ENCODE measurements around the gene RAB3D. TPM values are rescaled to one million over a fixed set of nuclear protein-coding genes. Genes with fewer than 3 reads are reported as not detected.

RAB3D gene
- total RNA-seq, 1 donor from 2014 or later: 76.0 TPM

DNA sequence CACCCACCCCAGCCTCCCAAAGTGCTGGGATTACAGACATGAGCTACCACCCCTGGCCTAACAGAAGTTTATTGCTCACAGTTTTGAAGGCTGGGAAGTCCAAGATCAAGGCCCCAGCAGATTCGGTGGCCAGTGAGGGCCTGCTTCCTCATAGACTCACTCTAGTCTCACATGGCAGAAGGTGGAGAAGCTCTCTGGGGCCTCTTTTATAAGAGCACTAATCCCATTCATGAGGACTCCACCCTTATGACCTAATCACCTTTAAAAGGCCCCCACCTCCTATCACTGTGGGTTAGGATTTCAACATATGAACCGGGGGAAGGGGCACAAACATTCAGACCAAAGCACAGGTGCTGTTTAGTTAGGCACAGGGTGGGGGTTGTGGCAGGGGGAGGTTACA lies 28.1 kb upstream of the RAB3D start:
- TF ChIP-seq CTCF (IDR thresholded peaks at IDR 0.05; ENCODE audit: unreplicated experiment): no peak
- Mint-ChIP-seq H3K9me3 (ENCODE audit: unreplicated experiment) (no peaks in the 10 kb centered on the region), H3K4me1 (ENCODE audit: unreplicated experiment) (no peaks in the 10 kb centered on the region), H3K4me3 (ENCODE audit: unreplicated experiment) (no peak overlapping the region), H3K36me3 (ENCODE audit: low read depth, unreplicated experiment) (peaks cover 4% of the 10 kb centered on the region), H3K27ac (ENCODE audit: unreplicated experiment) (no peak overlapping the region), H3K27me3 (ENCODE audit: unreplicated experiment) (peaks cover 7% of the 10 kb centered on the region)
- no peak for DNase-seq (ENCODE audit: low spot score)

GRCh38 chr19:11365557-11366117 lies 26.2 kb upstream of the RAB3D start:
- H3K27me3 Mint-ChIP-seq (ENCODE audit: unreplicated experiment): peaks cover under 1% of the 10 kb centered on the region
- H3K27ac Mint-ChIP-seq (ENCODE audit: unreplicated experiment): no peak overlapping the region

DNA sequence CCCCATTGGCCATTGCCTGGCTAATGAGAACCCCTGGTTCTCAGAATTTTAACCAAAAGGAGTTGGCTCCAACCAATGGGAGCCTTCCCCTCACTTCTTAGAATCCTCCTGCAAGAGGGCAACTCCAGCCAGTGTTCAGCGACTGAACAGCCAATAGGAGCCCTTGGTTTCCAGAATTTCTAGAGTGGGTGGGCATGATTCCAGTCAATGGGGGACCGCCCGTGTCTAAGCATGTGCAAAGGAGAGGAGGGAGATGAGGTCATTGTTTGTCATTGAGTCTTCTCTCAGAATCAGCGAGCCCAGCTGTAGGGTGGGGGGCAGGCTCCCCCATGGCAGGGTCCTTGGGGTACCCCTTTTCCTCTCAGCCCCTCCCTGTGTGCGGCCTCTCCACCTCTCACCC lies 25.5 kb upstream of the RAB3D start:
- Mint-ChIP-seq H3K36me3 (ENCODE audit: low read depth, unreplicated experiment) (no peaks in the 10 kb centered on the region), H3K4me3 (ENCODE audit: unreplicated experiment) (no peak overlapping the region), H3K27me3 (ENCODE audit: unreplicated experiment) (peaks cover under 1% of the 10 kb centered on the region), H3K4me1 (ENCODE audit: unreplicated experiment) (peaks cover 4% of the 10 kb centered on the region), H3K27ac (ENCODE audit: unreplicated experiment) (no peak overlapping the region), H3K9me3 (ENCODE audit: unreplicated experiment) (no peaks in the 10 kb centered on the region)
- DNase-seq (ENCODE audit: low spot score): no peak
- TF ChIP-seq CTCF (IDR thresholded peaks at IDR 0.05; ENCODE audit: unreplicated experiment): no peak

More at GRCh38 chr19:11365557-11366117, 26.2 kb upstream of the RAB3D start:
- Mint-ChIP-seq H3K4me3 (ENCODE audit: unreplicated experiment) (no peak overlapping the region), H3K4me1 (ENCODE audit: unreplicated experiment) (peaks cover 4% of the 10 kb centered on the region), H3K9me3 (ENCODE audit: unreplicated experiment) (no peaks in the 10 kb centered on the region), H3K36me3 (ENCODE audit: low read depth, unreplicated experiment) (peaks cover under 1% of the 10 kb centered on the region)
- DNase-seq (ENCODE audit: low spot score): no peak
- TF ChIP-seq CTCF (IDR thresholded peaks at IDR 0.05; ENCODE audit: unreplicated experiment): no peak

DNA sequence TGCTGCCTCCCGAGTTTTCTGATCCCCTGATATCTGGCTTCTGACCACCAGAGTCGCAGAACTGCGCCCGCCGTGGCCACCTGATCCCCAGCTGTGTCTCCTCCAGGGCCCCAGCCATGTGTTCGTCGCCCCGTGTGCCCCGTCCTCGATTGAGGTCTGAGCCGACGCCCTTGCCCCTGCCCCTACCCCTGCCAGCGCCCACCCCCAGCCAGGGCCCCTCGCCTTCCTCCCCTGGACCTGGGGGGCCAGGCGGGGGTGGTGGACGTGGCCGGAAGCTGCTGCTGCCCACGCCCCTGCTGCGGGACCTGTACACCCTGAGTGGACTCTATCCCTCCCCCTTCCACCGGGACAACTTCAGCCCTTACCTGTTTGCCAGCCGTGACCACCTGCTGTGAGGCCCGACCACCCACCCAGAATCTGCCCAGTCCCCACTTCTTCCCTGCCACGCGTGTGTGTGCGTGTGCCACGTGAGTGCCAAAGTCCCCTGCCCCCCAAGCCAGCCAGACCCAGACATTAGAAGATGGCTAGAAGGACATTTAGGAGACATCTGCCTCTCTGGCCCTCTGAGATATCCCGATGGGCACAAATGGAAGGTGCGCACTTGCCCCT lies 24.9 kb upstream of the RAB3D start:
- Mint-ChIP-seq H3K36me3 (ENCODE audit: low read depth, unreplicated experiment) (no peaks in the 10 kb centered on the region), H3K4me3 (ENCODE audit: unreplicated experiment) (no peak overlapping the region), H3K4me1 (ENCODE audit: unreplicated experiment) (peaks cover 4% of the 10 kb centered on the region), H3K27me3 (ENCODE audit: unreplicated experiment) (peaks cover 2% of the 10 kb centered on the region), H3K9me3 (ENCODE audit: unreplicated experiment) (no peaks in the 10 kb centered on the region), H3K27ac (ENCODE audit: unreplicated experiment) (no peak overlapping the region)
- DNase-seq (ENCODE audit: low spot score): no peak
- TF ChIP-seq CTCF (IDR thresholded peaks at IDR 0.05; ENCODE audit: unreplicated experiment): no peak

- Mint-ChIP-seq H3K36me3 (ENCODE audit: low read depth, unreplicated experiment) (no peaks in the 10 kb centered on the region), H3K9me3 (ENCODE audit: unreplicated experiment) (no peaks in the 10 kb centered on the region)
- TF ChIP-seq CTCF (IDR thresholded peaks at IDR 0.05; ENCODE audit: unreplicated experiment): no peak
Measured at GRCh38 chr19:11363881-11364280, 24.4 kb upstream of the RAB3D start.

More at GRCh38 chr19:11363881-11364280, 24.4 kb upstream of the RAB3D start:
- Mint-ChIP-seq H3K27me3 (ENCODE audit: unreplicated experiment) (peaks cover 7% of the 10 kb centered on the region), H3K4me1 (ENCODE audit: unreplicated experiment) (peaks cover 4% of the 10 kb centered on the region), H3K4me3 (ENCODE audit: unreplicated experiment) (no peak overlapping the region), H3K27ac (ENCODE audit: unreplicated experiment) (no peak overlapping the region)
- no peak for DNase-seq (ENCODE audit: low spot score)
